ENCODE data around the gene COL4A2.

The COL4A2 gene

GRCh38 chr13:110402299-110403069 is 95.4 kb downstream of the COL4A2 start:
- DNase-seq (ENCODE audit: low read depth in 2 of 2): no peak

- DNase-seq (ENCODE audit: low read depth in 2 of 2): no peak
Measured at GRCh38 chr13:110403315-110403714, 96.2 kb downstream of the COL4A2 start.

GRCh38 chr13:110403721-110404120 is 96.6 kb downstream of the COL4A2 start:
- DNase-seq (ENCODE audit: low read depth in 2 of 2): no peak

GRCh38 chr13:110404321-110404720 is 97.2 kb downstream of the COL4A2 start:
- DNase-seq (ENCODE audit: low read depth in 2 of 2): no peak

DNA sequence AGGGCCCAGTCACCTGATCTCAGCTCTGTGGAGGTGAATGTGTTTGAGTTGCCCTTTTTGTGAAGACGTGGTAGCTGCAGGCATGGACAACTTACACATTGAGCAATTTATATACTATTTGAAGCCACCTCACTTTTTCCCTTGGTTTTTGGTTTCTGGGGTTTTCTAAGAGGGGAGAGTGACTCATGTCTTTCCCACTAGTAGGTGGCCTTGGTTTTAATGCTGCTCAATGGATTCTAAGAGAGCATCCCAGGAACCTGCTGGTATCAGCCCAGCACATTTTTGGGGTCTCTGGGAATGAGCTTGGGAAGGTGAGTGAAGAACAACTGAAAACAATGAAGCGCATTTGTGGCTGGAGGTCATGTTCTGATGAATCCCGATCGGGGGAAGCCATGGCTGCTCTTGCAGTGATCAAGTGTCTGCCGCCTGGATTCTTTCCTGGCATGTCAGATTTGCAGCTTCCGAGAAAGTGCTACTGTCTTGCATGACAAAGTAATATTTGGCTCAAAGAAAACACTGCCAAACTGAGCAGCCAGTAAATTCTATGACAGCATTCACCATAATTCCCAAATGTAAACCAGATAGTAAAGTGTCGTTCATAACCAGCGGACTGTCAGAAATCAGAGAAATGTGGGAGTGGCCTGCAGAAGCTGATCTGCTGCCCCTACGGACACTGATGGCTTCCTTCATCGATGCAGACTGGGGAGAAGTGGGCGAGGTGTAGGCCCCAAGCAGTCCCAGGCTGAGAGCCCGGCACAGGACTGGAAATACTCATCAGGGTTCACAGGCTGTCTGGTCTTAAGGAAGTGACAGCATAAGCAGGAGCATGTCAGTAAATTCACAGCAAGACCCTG is 98.7 kb downstream of the COL4A2 start:
- no peak for DNase-seq (ENCODE audit: low read depth in 2 of 2)

GRCh38 chr13:110407021-110407420 is 99.9 kb downstream of the COL4A2 start:
- no peak for DNase-seq (ENCODE audit: low read depth in 2 of 2)

GRCh38 chr13:110407531-110407930 is 100.4 kb downstream of the COL4A2 start:
- no peak for DNase-seq (ENCODE audit: low read depth in 2 of 2)

DNA sequence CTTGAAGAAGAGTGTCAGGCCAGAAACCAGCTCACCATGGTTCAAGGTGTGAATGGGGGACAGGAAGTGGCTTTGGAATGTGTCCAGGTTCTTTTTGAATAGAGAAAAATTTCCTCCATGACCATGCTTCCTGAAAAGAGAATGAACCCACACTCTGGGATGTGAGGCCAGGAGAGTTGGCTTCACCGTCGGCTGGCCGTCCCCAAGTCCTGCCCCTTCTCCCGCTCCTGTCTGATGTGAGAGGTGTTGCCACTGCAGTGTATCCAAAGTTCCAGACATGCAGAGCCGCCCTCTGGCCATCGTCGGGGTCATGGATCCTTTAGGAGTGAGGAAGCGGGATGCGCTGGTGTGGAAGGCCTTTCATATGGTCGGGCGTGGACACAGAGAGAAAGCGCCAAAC is 101.2 kb downstream of the COL4A2 start:
- no peak for DNase-seq (ENCODE audit: low read depth in 2 of 2)

- no peak for DNase-seq (ENCODE audit: low read depth in 2 of 2)
Measured at GRCh38 chr13:110409581-110409992, 102.5 kb downstream of the COL4A2 start.

- DNase-seq (ENCODE audit: low read depth in 2 of 2): no peak
Measured at GRCh38 chr13:110410000-110410399, 102.9 kb downstream of the COL4A2 start.

DNA sequence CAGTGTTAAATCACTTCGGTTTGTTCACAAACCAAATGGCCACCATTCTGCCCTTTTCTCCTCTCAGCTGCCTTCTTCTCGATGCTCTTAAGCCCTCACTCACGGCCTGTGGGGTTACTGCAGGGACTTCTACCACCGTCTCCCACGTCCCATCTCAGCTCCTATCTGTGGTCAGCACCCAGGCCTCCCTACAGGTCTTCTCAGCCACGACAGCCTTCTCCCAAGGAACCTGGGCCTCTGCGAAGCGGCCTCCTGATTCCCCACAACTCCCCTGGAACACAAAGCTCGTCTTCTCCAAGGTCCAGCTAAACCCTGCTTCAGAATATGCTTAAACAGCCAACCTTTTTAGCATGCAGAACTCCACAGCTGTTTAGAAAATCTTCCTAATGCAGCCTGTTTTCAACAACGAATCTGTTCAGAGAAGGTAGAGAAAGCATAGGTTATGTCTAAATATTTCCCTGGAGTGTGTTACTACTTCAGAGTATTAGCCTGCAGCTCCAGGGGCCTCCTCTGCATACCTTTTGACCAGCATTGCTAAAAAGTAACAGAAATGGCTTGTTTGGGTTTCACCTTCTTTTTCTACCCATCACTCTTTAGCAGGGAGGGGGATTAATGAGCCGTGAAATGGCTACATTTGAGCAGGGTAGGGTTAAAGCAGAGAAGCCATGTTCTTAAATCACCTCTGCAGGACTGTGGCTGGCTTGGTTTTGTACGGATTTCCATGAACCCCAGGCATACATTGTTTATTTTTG is 104.0 kb downstream of the COL4A2 start:
- no peak for DNase-seq (ENCODE audit: low read depth in 2 of 2)

DNA sequence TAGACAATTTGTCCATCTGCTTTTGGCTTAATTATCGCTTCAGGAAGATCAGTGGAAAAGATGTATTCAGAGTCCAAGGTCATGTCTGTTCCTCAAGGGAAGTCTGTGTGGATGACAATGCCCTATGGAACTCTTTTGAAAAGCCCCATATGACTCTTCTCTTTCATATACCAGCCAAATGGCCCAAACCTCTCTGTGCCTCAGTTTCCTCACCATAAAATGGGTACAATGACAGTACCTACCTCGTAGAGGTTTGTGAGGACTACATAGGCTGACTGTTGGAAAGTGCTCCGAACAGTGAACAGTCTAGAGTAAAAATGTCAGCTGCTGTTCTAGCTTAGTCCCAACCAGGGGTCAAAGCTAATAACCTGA is 104.6 kb downstream of the COL4A2 start:
- DNase-seq (ENCODE audit: low read depth in 2 of 2): no peak

GRCh38 chr13:110412132-110412914 is 105.2 kb downstream of the COL4A2 start:
- peak; percentile 10 to 19 for DNase-seq (ENCODE audit: low read depth in 2 of 2)

- DNase-seq (ENCODE audit: low read depth in 2 of 2): no peak
Measured at GRCh38 chr13:110413016-110413675, 106.1 kb downstream of the COL4A2 start.

DNA sequence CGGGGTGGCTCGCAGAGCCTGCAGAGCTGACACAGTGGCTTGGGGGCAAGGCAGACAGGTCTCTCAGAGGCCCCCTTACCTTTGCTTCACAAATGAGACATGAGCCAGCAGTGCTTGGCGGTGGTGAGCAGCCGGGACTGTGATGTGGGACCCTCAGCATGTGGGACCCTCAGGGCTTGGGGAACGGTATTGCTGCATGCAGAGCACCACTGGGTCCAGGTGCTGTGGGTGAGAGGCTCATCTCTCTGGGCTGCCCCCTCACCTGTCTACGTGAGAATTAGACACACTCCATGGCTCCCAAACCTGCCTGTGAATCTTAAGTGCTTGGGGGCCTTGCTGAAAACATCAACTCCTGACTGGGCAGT is 106.6 kb downstream of the COL4A2 start:
- DNase-seq (ENCODE audit: low read depth in 2 of 2): no peak

DNA sequence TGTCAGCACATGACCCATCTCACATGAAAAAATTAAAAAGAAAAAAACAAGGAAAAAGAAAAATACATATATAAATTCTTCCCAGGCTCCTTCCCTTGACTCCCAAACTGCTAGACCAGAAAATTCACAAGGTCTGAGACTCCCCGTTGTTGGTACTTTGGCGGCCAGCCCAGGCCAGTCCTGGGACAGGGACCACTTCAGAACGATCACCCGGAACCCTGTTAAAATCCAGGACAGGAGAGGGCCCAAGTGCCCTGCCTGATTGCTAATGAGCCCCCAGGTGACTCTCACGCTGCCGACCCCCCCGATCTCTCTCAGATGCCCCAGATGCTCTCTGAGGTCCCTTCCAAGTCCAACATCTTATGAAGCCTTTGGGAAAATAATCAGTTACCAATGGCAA is 107.2 kb downstream of the COL4A2 start:
- DNase-seq (ENCODE audit: low read depth in 2 of 2): no peak

GRCh38 chr13:110414931-110415330 is 107.8 kb downstream of the COL4A2 start:
- no peak for DNase-seq (ENCODE audit: low read depth in 2 of 2)

GRCh38 chr13:110415669-110416068 is 108.6 kb downstream of the COL4A2 start:
- no peak for DNase-seq (ENCODE audit: low read depth in 2 of 2)

DNA sequence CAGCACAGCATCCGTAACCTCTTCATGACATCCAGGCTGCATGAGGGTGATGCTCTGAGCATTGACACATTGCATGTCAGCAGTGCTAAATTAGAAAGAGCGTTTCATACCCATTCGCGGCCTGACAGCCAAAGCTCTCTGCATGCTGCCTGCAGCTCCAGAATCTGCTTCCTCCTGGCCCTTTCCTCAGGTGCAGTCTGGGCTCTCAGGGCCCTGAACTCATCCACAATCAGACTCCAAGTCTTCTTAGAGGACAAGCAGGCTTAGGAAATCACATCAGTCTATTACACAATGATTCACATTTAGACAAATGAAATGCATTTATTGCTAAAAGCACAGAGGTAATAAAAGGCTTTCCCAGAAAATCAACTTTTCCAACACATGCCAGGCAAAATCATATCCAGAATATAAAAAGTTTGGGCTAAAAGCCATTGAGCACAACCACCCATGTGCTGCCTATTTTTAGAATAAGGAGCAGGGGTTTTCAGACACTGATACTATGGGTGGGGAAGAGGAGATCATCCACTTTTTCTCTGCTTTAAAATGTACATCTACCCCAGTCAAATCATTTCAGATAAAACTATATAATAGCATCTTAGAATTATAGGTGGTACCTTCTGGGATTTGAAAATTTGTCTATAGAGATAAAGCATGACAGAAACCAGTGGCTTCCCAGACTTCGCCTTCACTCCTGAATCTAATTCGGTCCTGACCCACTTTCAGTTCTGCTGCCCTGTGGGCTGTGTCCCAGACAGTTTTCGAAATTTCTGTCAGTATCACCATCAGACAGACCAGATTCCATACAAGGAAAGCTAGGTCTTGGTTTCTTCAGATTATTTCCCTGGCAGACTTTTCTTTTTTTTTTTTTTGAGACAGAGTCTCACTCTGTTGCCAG is 109.3 kb downstream of the COL4A2 start:
- no peak for DNase-seq (ENCODE audit: low read depth in 2 of 2)

- DNase-seq (ENCODE audit: low read depth in 2 of 2): no peak
Measured at GRCh38 chr13:110418944-110419343, 111.9 kb downstream of the COL4A2 start.
